Activated CD4-positive, alpha-beta T cell treated with anti-CD3 and anti-CD28 coated beads for 36 hours (primary cell): ENCODE data around the gene PRKAR1B. TPM values are rescaled to one million over a fixed set of nuclear protein-coding genes. Genes with fewer than 3 reads are reported as not detected.

Source experiments
- ATAC-seq: fragments of 200-7000 bp; cut with Tn5 transposase; one replicate; pipeline ENCODE4 v1.10.0; 2021; ENCODE audit warnings: mild to moderate bottlenecking, moderate library complexity
- CTCF ChIA-PET: fragments of 350-600 bp; sonication (Branson Sonifier 250); formaldehyde crosslinking; loops from one replicate; lab custom pipeline; 2021; ENCODE audit warnings: antibody characterized with exemption; lab: Charles Lee
- POLR2A ChIA-PET: fragments of 350-600 bp; sonication (Branson Sonifier 250); formaldehyde crosslinking; loops from one replicate; lab custom pipeline; 2021; ENCODE audit warnings: antibody characterized with exemption, inconsistent platforms; lab: Charles Lee
- DNase-seq: peaks from one replicate; pipeline ENCODE4 v3.0.0-alpha.2; 2020
- H3K27ac Mint-ChIP-seq: one replicate; pipeline ENCODE4 v1.8.0; 2021; ENCODE audit warnings: mixed read lengths
- H3K27me3 Mint-ChIP-seq: one replicate; pipeline ENCODE4 v1.8.0; 2021; ENCODE audit warnings: mixed read lengths
- H3K36me3 Mint-ChIP-seq: one replicate; pipeline ENCODE4 v1.8.0; 2021; ENCODE audit warnings: low read depth, mixed read lengths
- H3K4me1 Mint-ChIP-seq: one replicate; pipeline ENCODE4 v1.8.0; 2021; ENCODE audit warnings: mixed read lengths
- H3K4me3 Mint-ChIP-seq: one replicate; pipeline ENCODE4 v1.8.0; 2021; ENCODE audit warnings: mild to moderate bottlenecking, moderate library complexity, mixed read lengths
- H3K9me3 Mint-ChIP-seq: one replicate; pipeline ENCODE4 v1.8.0; 2021; ENCODE audit warnings: low read depth, mixed read lengths
- intact Hi-C, 2 experiments: fragments of 100-400 bp; cut with DNase I in 1 of 2; cut with micrococcal nuclease in 1 of 2; formaldehyde crosslinking; loops; one replicate each; pipeline versions ENCODE4 v1.14.2 to v1.15.1; 2022 to 2024; cut with DNase I, micrococcal nuclease
- total RNA-seq, 2 experiments: library from RNA; stranded (reverse); gene quantifications; one replicate each; pipeline ENCODE4 v1.2.3, GENCODE V29; 2021

PRKAR1B gene
- total RNA-seq, 2 experiments from 2014 or later, result 37.0 to 41.0 TPM

- Mint-ChIP-seq H3K36me3 (peaks cover 34% of the 10 kb centered on the region), H3K27ac (no peak overlapping the region), H3K4me1 (no peaks in the 10 kb centered on the region), H3K27me3 (no peaks in the 10 kb centered on the region), H3K9me3 (no peaks in the 10 kb centered on the region), H3K4me3 (no peak overlapping the region)
- intact Hi-C loops, result no loop called here
- ChIA-PET POLR2A (interaction anchor here (0.7 kb wide), 1 partner anchor 16 kb away, joined by 3 read pairs; no protein-coding TSS in a partner anchor), CTCF (no interaction called here)
- no peak for DNase-seq
- ATAC-seq, result no peak
Observed at GRCh38 chr7:575425-576366, 151.4 kb downstream of the PRKAR1B start.

- H3K27me3 Mint-ChIP-seq, result no peaks in the 10 kb centered on the region
- POLR2A ChIA-PET, result interaction anchor here (0.7 kb wide), 1 partner anchor 16 kb away, joined by 3 read pairs; no protein-coding TSS in a partner anchor
- CTCF ChIA-PET, result interaction anchor here (0.8 kb wide), 1 partner anchor 10 kb away, joined by 3 read pairs; no protein-coding TSS in a partner anchor
- H3K4me1 Mint-ChIP-seq, result no peaks in the 10 kb centered on the region
- H3K9me3 Mint-ChIP-seq, result no peaks in the 10 kb centered on the region
- intact Hi-C loops, result no loop called here
- DNase-seq, result no peak
- H3K4me3 Mint-ChIP-seq, result no peak overlapping the region
- H3K36me3 Mint-ChIP-seq, result peaks cover 34% of the 10 kb centered on the region
- H3K27ac Mint-ChIP-seq, result no peak overlapping the region
- ATAC-seq, result no peak
Observed at GRCh38 chr7:574661-575395, 152.3 kb downstream of the PRKAR1B start.

GRCh38 chr7:573933-574381, 153.1 kb downstream of the PRKAR1B start:
- H3K27me3 Mint-ChIP-seq, result no peaks in the 10 kb centered on the region
- DNase-seq (no peak), ATAC-seq (no peak)
- intact Hi-C loops, result no loop called here
- H3K4me1 Mint-ChIP-seq, result no peaks in the 10 kb centered on the region
- no peak overlapping the region for H3K27ac Mint-ChIP-seq
- no peak overlapping the region for H3K4me3 Mint-ChIP-seq
- peaks cover 29% of the 10 kb centered on the region for H3K36me3 Mint-ChIP-seq
- ChIA-PET CTCF (interaction anchor here (0.8 kb wide), 1 partner anchor 11 kb away, joined by 3 read pairs; no protein-coding TSS in a partner anchor), POLR2A (no interaction called here)
- no peaks in the 10 kb centered on the region for H3K9me3 Mint-ChIP-seq

- Mint-ChIP-seq H3K9me3 (no peaks in the 10 kb centered on the region), H3K27me3 (no peaks in the 10 kb centered on the region), H3K4me1 (no peaks in the 10 kb centered on the region), H3K36me3 (peaks cover 27% of the 10 kb centered on the region), H3K4me3 (no peak overlapping the region), H3K27ac (no peak overlapping the region)
- ChIA-PET POLR2A (no interaction called here), CTCF (no interaction called here)
- DNase-seq (no peak), ATAC-seq (no peak)
- intact Hi-C loops, result no loop called here
Observed at GRCh38 chr7:573269-573932, 153.7 kb downstream of the PRKAR1B start.

GRCh38 chr7:572416-573268, 154.4 kb downstream of the PRKAR1B start:
- H3K4me3 Mint-ChIP-seq, result no peak overlapping the region
- no peak overlapping the region for H3K27ac Mint-ChIP-seq
- intact Hi-C loops, result no loop called here
- H3K36me3 Mint-ChIP-seq, result peaks cover 27% of the 10 kb centered on the region
- H3K4me1 Mint-ChIP-seq, result no peaks in the 10 kb centered on the region
- CTCF ChIA-PET, result interaction anchor here (0.7 kb wide), 1 partner anchor 221 kb away, joined by 4 read pairs; no protein-coding TSS in a partner anchor
- no peaks in the 10 kb centered on the region for H3K27me3 Mint-ChIP-seq
- no peak for ATAC-seq
- POLR2A ChIA-PET, result no interaction called here
- no peaks in the 10 kb centered on the region for H3K9me3 Mint-ChIP-seq
- no peak for DNase-seq

GRCh38 chr7:571718-572415, 155.2 kb downstream of the PRKAR1B start:
- no peaks in the 10 kb centered on the region for H3K4me1 Mint-ChIP-seq
- H3K4me3 Mint-ChIP-seq, result no peak overlapping the region
- no peak for DNase-seq
- ATAC-seq, result no peak
- H3K27me3 Mint-ChIP-seq, result no peaks in the 10 kb centered on the region
- ChIA-PET POLR2A (no interaction called here), CTCF (interaction anchor here (0.7 kb wide), 1 partner anchor 220 kb away, joined by 4 read pairs; no protein-coding TSS in a partner anchor)
- H3K36me3 Mint-ChIP-seq, result peaks cover 23% of the 10 kb centered on the region
- intact Hi-C loops, result no loop called here
- no peaks in the 10 kb centered on the region for H3K9me3 Mint-ChIP-seq
- H3K27ac Mint-ChIP-seq, result no peak overlapping the region

- intact Hi-C loops, result no loop called here
- DNase-seq (no peak), ATAC-seq (no peak)
- no peaks in the 10 kb centered on the region for H3K4me1 Mint-ChIP-seq
- ChIA-PET CTCF (no interaction called here), POLR2A (no interaction called here)
- H3K36me3 Mint-ChIP-seq, result peaks cover 16% of the 10 kb centered on the region
- no peak overlapping the region for H3K4me3 Mint-ChIP-seq
- H3K9me3 Mint-ChIP-seq, result no peaks in the 10 kb centered on the region
- no peaks in the 10 kb centered on the region for H3K27me3 Mint-ChIP-seq
- H3K27ac Mint-ChIP-seq, result no peak overlapping the region
Observed at GRCh38 chr7:571096-571717, 155.9 kb downstream of the PRKAR1B start.

GRCh38 chr7:570801-571070, 156.3 kb downstream of the PRKAR1B start:
- intact Hi-C loops, result no loop called here
- ChIA-PET POLR2A (no interaction called here), CTCF (no interaction called here)
- H3K27me3 Mint-ChIP-seq, result no peaks in the 10 kb centered on the region
- H3K36me3 Mint-ChIP-seq, result peaks cover 12% of the 10 kb centered on the region
- DNase-seq (no peak), ATAC-seq (no peak)
- no peak overlapping the region for H3K4me3 Mint-ChIP-seq
- H3K4me1 Mint-ChIP-seq, result no peaks in the 10 kb centered on the region
- H3K9me3 Mint-ChIP-seq, result no peaks in the 10 kb centered on the region
- no peak overlapping the region for H3K27ac Mint-ChIP-seq

- Mint-ChIP-seq H3K27ac (no peak overlapping the region), H3K4me3 (no peak overlapping the region), H3K36me3 (peaks cover 6% of the 10 kb centered on the region), H3K9me3 (no peaks in the 10 kb centered on the region), H3K27me3 (no peaks in the 10 kb centered on the region), H3K4me1 (no peaks in the 10 kb centered on the region)
- DNase-seq (no peak), ATAC-seq (no peak)
- CTCF ChIA-PET, result no interaction called here
- POLR2A ChIA-PET, result no interaction called here
- intact Hi-C loops, result no loop called here
Observed at GRCh38 chr7:569996-570800, 156.9 kb downstream of the PRKAR1B start.
